ENCODE measurements around the gene STK11. TPM values are rescaled to one million over a fixed set of nuclear protein-coding genes. Genes with fewer than 3 reads are reported as not detected.

The STK11 gene
- total and polyA plus RNA-seq, 2 of the 4 experiments (the other 2 are of a cell fraction), result 39.3 to 42.8 TPM

GRCh38 chr19:1182727-1183126, 22.9 kb upstream of the STK11 start:
- POLR2A ChIA-PET (ENCODE audit: unreplicated experiment), result no interaction called here
- DNase-seq, result no peak
- Histone ChIP-seq H3K14ac (replicated peaks; ENCODE audit: low read depth, low read length) (no peak overlapping the region), H2BK5ac (ENCODE audit: low read depth, low read length, poor library complexity, severe bottlenecking) (no peak overlapping the region), H3K27me3 (ENCODE audit: control insufficient read depth, insufficient read depth, low read length) (no peaks in the 10 kb centered on the region), H2AFZ (replicated peaks; ENCODE audit: low read length, poor library complexity) (no peak overlapping the region), H2BK120ac (ENCODE audit: low read depth, low read length) (no peak overlapping the region), H3K18ac (ENCODE audit: low read depth, low read length) (no peak overlapping the region), H3K9ac (ENCODE audit: low read depth, low read length) (no peak overlapping the region), H3K9me1 (ENCODE audit: insufficient read depth, low read length) (no peaks in the 10 kb centered on the region), H3K9me3 (ENCODE audit: control insufficient read depth, insufficient read depth, low read length) (no peaks in the 10 kb centered on the region), H3K4ac (ENCODE audit: low read depth, low read length) (no peak overlapping the region), H2AK9ac (replicated peaks; ENCODE audit: low read depth, low read length, poor library complexity) (no peak overlapping the region), H3K4me2 (ENCODE audit: low read depth, low read length) (no peak overlapping the region), H3K56ac (ENCODE audit: extremely low read depth, insufficient read depth, low read length) (no peak overlapping the region), H4K91ac (ENCODE audit: insufficient read depth, low read depth, low read length) (no peak overlapping the region), H4K5ac (ENCODE audit: low read depth, low read length) (no peak overlapping the region), H2BK20ac (ENCODE audit: low read depth, low read length) (no peak overlapping the region), H4K8ac (ENCODE audit: low read depth in 2 of 2, low read length in 2 of 2) (no peak overlapping the region), H3K27ac (ENCODE audit: insufficient read depth, low read length) (no peak overlapping the region), H3K4me3 (ENCODE audit: insufficient read depth, low read depth, low read length) (no peak overlapping the region), H2BK15ac (ENCODE audit: low read depth, low read length) (no peak overlapping the region), H3K79me1 (ENCODE audit: low read depth in 1 of 2, low read length in 2 of 2) (no peaks in the 10 kb centered on the region), H2AK5ac (ENCODE audit: low read depth, low read length) (no peak overlapping the region), H3K4me1 (ENCODE audit: control insufficient read depth, insufficient read depth, low read length) (peaks cover 10% of the 10 kb centered on the region), H3K36me3 (ENCODE audit: control insufficient read depth, insufficient read depth, low read length) (no peaks in the 10 kb centered on the region), H3K23ac (ENCODE audit: low read depth, low read length) (no peak overlapping the region), H4K20me1 (ENCODE audit: insufficient read depth, low read length) (no peaks in the 10 kb centered on the region)
- intact Hi-C loops (cut with micrococcal nuclease) (no loop called here), dilution Hi-C loops (cut with HindIII; ENCODE audit: low sequenced_read_pairs, unreplicated experiment) (no loop called here), in situ Hi-C loops (cut with MboI; ENCODE audit: low sequenced_read_pairs) (no loop called here)
- CTCF ChIA-PET, result no interaction called here
- TF ChIP-seq BHLHE40 (IDR thresholded peaks at IDR 0.05; ENCODE audit: low read depth, low read length), result no peak
- no peak for TF ChIP-seq RAD21 (IDR thresholded peaks at IDR 0.05; ENCODE audit: low read length)
- TF ChIP-seq RFX5 (IDR thresholded peaks at IDR 0.05; ENCODE audit: low read depth, low read length), result no peak
- no peak for TF ChIP-seq POLR2A (IDR thresholded peaks at IDR 0.05; ENCODE audit: low read depth, low read length)
- TF ChIP-seq SMC3 (IDR thresholded peaks at IDR 0.05; ENCODE audit: low read depth, low read length), result no peak
- no peak for TF ChIP-seq NFE2L2 (IDR thresholded peaks at IDR 0.05; ENCODE audit: low read depth, low read length)
- TF ChIP-seq MAZ (IDR thresholded peaks at IDR 0.05; ENCODE audit: borderline replicate concordance, low read depth, low read length), result no peak
- no peak for TF ChIP-seq MAFK (IDR thresholded peaks at IDR 0.05; ENCODE audit: low read depth, low read length)
- no peak for TF ChIP-seq RCOR1 (IDR thresholded peaks at IDR 0.05; ENCODE audit: insufficient replicate concordance, low read length)
- no peak for TF ChIP-seq USF2 (IDR thresholded peaks at IDR 0.05; ENCODE audit: low read depth, low read length)
- no peak for TF ChIP-seq ELK1 (IDR thresholded peaks at IDR 0.05; ENCODE audit: borderline replicate concordance, low read depth, low read length)
- no peak for TF ChIP-seq CHD1 (IDR thresholded peaks at IDR 0.05; ENCODE audit: low read depth, low read length)
- ATAC-seq (ENCODE audit: low read depth), result no peak
- BruUV-seq (replicated peaks), result no TSS peak
- no CpG with 5 or more reads among the region's 11 CpGs for WGBS, 2 experiments (ENCODE audit: extremely low coverage in 2 of 2, insufficient read length in 1 of 2)

All from IMR-90 (cell line).